HL-60 (cell line): ENCODE measurements around the gene CARD9.

Source experiments
- DNase-seq, 2 experiments: peaks; one replicate each; pipeline ENCODE4 v3.0.0-alpha.2; 2010 to 2020; ENCODE audit warnings: low read depth in 1 of 2, low spot score in 1 of 2
- H3K27ac ChIP-seq: fragments of 250-450 bp; sonication (Bioruptor Pico); replicated peaks from 2 replicates; pipeline ENCODE4 v1.5.1; 2020; ENCODE audit warnings: mild to moderate bottlenecking, moderate library complexity
- H3K27me3 ChIP-seq: fragments of 250-450 bp; sonication (Bioruptor Pico); 2 replicates; pipeline ENCODE4 v1.5.1; 2021; ENCODE audit warnings: mild to moderate bottlenecking, moderate library complexity; ENCODE audit not compliant: insufficient read depth, poor library complexity, severe bottlenecking
- H3K4me3 ChIP-seq: replicated peaks from 2 replicates; pipeline ENCODE4 v1.5.1; 2011; ENCODE audit warnings: mild to moderate bottlenecking, control low read depth, low read length; ENCODE audit not compliant: insufficient read depth
- GABPA ChIP-seq: IDR thresholded peaks from 2 replicates; pipeline ENCODE4 v1.6.1; 2012; ENCODE audit warnings: low read depth
- POLR2AphosphoS5 ChIP-seq: IDR thresholded peaks from 2 replicates; pipeline ENCODE4 v1.6.1; 2012; ENCODE audit warnings: low read depth
- SPI1 ChIP-seq: IDR thresholded peaks from 2 replicates; pipeline ENCODE4 v1.6.1; 2012; ENCODE audit warnings: low read depth, mild to moderate bottlenecking, borderline replicate concordance
- TF ChIP-seq, protein P1 (sequence below): IDR thresholded peaks from one replicate; pipeline ENCODE4 v1.5.1; 2011; ENCODE audit warnings: low read length, control low read depth, inconsistent platforms; ENCODE audit not compliant: insufficient read depth
- TF ChIP-seq, protein P2 (sequence below): IDR thresholded peaks from 2 replicates; pipeline ENCODE4 v1.6.1; 2012; ENCODE audit warnings: low read depth; ENCODE audit not compliant: insufficient replicate concordance

CARD9 gene

DNA sequence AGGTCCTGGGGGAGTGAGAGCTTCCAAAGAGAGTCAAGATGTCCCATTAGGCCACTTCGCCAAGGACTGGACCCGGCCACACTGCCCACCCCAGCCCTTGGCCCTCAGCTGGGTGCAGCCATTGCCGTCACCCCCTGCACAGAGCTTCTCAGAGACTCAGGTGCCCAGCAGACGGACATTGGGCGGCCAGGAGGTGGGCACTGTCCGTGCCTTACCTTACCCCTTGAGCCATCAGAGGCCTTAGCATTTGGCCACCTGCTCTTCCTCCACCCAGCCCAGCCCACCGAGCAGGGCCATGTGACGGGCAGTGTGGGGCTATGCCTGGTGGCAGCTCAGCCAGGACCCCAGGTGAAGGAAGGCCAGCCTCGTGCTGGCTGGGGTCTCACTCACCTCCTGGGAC lies 6.6 kb downstream of the CARD9 start:
- TF ChIP-seq GABPA (no peak), POLR2AphosphoS5 (peak; percentile 5; the same call in 1 of the 2 replicates), SPI1 (no peak)
- TF ChIP-seq, protein P1, sequence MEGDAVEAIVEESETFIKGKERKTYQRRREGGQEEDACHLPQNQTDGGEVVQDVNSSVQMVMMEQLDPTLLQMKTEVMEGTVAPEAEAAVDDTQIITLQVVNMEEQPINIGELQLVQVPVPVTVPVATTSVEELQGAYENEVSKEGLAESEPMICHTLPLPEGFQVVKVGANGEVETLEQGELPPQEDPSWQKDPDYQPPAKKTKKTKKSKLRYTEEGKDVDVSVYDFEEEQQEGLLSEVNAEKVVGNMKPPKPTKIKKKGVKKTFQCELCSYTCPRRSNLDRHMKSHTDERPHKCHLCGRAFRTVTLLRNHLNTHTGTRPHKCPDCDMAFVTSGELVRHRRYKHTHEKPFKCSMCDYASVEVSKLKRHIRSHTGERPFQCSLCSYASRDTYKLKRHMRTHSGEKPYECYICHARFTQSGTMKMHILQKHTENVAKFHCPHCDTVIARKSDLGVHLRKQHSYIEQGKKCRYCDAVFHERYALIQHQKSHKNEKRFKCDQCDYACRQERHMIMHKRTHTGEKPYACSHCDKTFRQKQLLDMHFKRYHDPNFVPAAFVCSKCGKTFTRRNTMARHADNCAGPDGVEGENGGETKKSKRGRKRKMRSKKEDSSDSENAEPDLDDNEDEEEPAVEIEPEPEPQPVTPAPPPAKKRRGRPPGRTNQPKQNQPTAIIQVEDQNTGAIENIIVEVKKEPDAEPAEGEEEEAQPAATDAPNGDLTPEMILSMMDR = no peak
- TF ChIP-seq, protein P2, sequence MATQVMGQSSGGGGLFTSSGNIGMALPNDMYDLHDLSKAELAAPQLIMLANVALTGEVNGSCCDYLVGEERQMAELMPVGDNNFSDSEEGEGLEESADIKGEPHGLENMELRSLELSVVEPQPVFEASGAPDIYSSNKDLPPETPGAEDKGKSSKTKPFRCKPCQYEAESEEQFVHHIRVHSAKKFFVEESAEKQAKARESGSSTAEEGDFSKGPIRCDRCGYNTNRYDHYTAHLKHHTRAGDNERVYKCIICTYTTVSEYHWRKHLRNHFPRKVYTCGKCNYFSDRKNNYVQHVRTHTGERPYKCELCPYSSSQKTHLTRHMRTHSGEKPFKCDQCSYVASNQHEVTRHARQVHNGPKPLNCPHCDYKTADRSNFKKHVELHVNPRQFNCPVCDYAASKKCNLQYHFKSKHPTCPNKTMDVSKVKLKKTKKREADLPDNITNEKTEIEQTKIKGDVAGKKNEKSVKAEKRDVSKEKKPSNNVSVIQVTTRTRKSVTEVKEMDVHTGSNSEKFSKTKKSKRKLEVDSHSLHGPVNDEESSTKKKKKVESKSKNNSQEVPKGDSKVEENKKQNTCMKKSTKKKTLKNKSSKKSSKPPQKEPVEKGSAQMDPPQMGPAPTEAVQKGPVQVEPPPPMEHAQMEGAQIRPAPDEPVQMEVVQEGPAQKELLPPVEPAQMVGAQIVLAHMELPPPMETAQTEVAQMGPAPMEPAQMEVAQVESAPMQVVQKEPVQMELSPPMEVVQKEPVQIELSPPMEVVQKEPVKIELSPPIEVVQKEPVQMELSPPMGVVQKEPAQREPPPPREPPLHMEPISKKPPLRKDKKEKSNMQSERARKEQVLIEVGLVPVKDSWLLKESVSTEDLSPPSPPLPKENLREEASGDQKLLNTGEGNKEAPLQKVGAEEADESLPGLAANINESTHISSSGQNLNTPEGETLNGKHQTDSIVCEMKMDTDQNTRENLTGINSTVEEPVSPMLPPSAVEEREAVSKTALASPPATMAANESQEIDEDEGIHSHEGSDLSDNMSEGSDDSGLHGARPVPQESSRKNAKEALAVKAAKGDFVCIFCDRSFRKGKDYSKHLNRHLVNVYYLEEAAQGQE = no peak
- Histone ChIP-seq H3K27me3 (no peaks in the 10 kb centered on the region), H3K27ac (peak overlapping the region; percentile 66), H3K4me3 (no peak overlapping the region)
- DNase-seq = no peak

DNA sequence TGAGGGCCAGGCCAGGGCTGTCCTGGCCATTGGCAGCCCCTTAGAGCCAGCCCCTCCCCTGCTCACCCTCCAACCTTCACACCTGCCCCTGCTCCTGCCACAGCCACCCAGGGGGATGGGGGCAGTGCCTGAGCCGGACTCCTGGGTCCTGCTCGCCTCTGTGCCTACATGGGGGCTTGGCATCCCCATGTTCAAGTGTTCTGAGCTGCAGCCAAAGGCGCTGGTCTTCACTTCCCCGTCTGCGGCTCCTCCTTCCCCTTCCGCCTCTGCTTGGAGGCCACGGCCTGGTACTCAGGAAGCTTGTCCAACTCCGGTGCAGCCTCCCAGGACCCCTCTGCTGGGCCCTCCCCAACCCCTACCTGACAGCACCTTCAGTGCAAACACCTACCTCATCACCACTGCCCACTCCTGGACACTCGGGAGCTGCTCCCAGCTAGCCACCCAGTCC lies 7.7 kb downstream of the CARD9 start:
- Histone ChIP-seq H3K4me3 (no peak overlapping the region), H3K27ac (peak overlapping the region; percentile 66), H3K27me3 (no peaks in the 10 kb centered on the region)
- TF ChIP-seq POLR2AphosphoS5 = no peak
- peak; percentile 49; the same call in 1 of the 2 replicates for TF ChIP-seq SPI1
- peak in 1 of 2 experiments; percentile 74 for DNase-seq

DNA sequence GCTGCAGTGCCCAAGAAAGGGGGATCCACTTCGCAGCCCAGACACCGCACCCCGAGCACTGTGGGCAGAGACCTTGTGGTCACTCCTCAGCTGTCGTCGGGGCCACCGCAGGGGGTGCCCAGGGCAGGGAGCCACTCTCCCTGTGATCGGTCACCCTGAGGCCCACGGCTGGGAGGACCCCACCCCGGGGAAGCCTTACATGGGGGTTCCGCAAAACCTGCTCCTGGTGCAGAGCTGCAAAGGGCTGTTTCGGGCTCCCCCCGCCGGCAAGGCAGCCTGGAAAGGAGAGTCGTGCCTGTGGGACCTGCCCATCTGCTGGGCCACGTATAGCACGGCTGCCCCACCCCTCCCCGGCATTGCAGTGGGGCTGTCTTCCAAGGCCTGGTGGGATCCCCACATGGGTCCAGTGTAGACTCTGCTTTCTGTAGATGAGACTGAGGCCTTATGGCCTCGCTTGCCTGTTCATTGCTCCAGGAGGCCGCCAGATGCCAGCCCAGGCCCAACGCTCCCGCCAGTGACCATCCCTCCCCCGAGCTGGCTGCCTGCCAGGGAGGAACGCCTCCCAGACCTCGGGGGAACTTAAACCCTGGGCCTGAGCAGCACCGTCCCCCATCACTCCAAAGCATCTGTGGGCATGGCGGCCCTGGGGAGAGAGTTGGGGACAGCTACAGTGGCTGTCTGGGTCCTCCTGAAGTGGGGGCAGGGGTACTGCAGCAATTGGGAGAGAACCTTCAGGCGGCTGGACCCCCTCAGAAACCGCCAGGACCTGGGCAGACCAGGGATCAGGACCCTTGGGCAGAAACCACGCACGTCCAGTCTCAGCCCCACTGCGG lies 8.3 kb downstream of the CARD9 start:
- no peak overlapping the region for H3K4me3 ChIP-seq
- DNase-seq = peak in 1 of 2 experiments; percentile 38
- TF ChIP-seq, protein P2 = no peak
- TF ChIP-seq POLR2AphosphoS5 (no peak; the same call in 1 of the 2 replicates), SPI1 (no peak), GABPA (no peak)
- TF ChIP-seq, protein P1 = no peak
- no peaks in the 10 kb centered on the region for H3K27me3 ChIP-seq
- peak overlapping the region; percentile 66 for H3K27ac ChIP-seq

DNA sequence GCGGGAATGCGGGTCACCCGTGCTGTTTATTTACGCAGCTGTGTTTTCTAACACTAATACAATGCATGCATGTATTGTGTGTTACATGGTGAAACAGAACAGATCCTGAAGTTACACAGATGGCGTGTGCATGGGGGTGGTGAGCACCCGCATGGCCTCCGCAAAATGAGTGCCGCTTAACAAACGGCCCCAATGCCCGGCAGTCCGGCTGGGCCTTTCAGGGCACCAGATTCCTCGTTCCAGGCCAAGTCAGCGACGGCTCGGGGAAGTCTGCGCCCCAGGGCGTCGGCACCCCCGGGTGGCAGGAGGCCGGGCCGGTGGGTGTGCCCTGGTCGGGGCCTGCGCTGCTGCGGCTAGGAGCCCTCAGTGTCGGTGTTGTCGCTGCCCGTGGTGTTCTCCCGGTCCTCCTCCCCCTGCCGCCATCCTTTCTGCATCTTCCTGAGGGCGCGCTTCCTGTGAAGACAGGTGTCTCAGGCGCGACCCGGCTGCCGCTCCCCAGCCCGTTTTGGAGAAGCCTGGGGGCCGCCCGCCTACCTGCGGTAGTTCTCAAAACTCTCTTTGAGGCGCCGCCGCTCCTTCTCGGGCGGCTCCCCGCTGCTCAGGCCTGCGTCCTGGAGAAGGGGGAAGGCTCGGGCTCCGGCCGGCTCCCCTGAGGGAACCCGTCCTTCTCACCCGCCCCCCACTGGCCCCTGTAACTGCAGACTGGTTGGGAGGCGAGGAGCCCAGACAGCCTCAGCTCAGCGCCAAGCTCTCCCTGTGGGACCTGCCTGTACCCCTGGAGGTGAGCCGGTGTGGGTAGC lies 9.3 kb downstream of the CARD9 start:
- Histone ChIP-seq H3K4me3 (no peak overlapping the region), H3K27me3 (no peaks in the 10 kb centered on the region), H3K27ac (peak overlapping the region; percentile 38)
- TF ChIP-seq, protein P1 = no peak
- TF ChIP-seq POLR2AphosphoS5 = peak; percentile 2; the same call in 1 of the 2 replicates
- no peak for DNase-seq
